NCI-H146 treated with DMSO at 0.1 percent for 48 hours (cell line): ENCODE data around the gene RAD52.

Source experiments
- DNase-seq: peaks from one replicate; lab custom pipeline; 2025; ENCODE audit not compliant: unreplicated experiment; lab: John Stamatoyannopoulos, UW

RAD52 gene

GRCh38 chr12:873954-874353, 75.5 kb downstream of the RAD52 start:
- no peak for DNase-seq

GRCh38 chr12:870378-870777, 79.1 kb downstream of the RAD52 start:
- no peak for DNase-seq

GRCh38 chr12:868722-869121, 80.8 kb downstream of the RAD52 start:
- no peak for DNase-seq

GRCh38 chr12:867905-868304, 81.6 kb downstream of the RAD52 start:
- no peak for DNase-seq

GRCh38 chr12:865614-866013, 83.9 kb downstream of the RAD52 start:
- DNase-seq = no peak

GRCh38 chr12:863285-863684, 86.2 kb downstream of the RAD52 start:
- no peak for DNase-seq

GRCh38 chr12:862303-862911, 87.1 kb downstream of the RAD52 start:
- DNase-seq = no peak
